K562 (cell line): ENCODE results near the gene PNPLA8. TPM values are rescaled to one million over a fixed set of nuclear protein-coding genes. Genes with fewer than 3 reads are reported as not detected.

ENCODE experiments used
- DLX4 ChIP-seq: fragments of 250-450 bp; sonication (Bioruptor Pico); IDR thresholded peaks from 2 replicates; pipeline ENCODE4 v1.6.1; 2021; ENCODE audit warnings: mild to moderate bottlenecking
- GMEB1 ChIP-seq: fragments of 250-450 bp; sonication (Bioruptor Pico); IDR thresholded peaks from 2 replicates; pipeline ENCODE4 v1.4.0; 2020; ENCODE audit warnings: mild to moderate bottlenecking
- KAT2B ChIP-seq: IDR thresholded peaks from one replicate; pipeline ENCODE4 v1.6.1; 2012; ENCODE audit warnings: low read depth, mild to moderate bottlenecking, control low read depth, inconsistent platforms, low read length, moderate library complexity
- KHSRP ChIP-seq: fragments of 450-650 bp; IDR thresholded peaks from 2 replicates; pipeline ENCODE4 v1.6.1; 2017
- MYC ChIP-seq, 2 experiments: fragments of 250-450 bp in 1 of 2; sonication (Bioruptor Pico) in 1 of 2; IDR thresholded peaks; 2 replicates each; pipeline versions ENCODE4 v1.5.1 to v1.6.1; 2012 to 2021; ENCODE audit warnings: low read depth in 2 of 2, borderline replicate concordance in 1 of 2, improper control_type of control experiment in 1 of 2, low read length in 1 of 2, mild to moderate bottlenecking in 1 of 2, moderate library complexity in 1 of 2
- NR4A1 ChIP-seq, 2 experiments: fragments of 250-450 bp in 1 of 2; fragments of 450-650 bp in 1 of 2; sonication (Bioruptor Pico) in 1 of 2; IDR thresholded peaks; 2 replicates each; pipeline versions ENCODE4 v1.4.0 to v1.6.1; 2016 to 2020; ENCODE audit warnings: mild to moderate bottlenecking in 2 of 2, missing compliant biosample characterization in 1 of 2, missing genetic modification characterization in 1 of 2, moderate library complexity in 1 of 2
- PTTG1 ChIP-seq: fragments of 450-650 bp; IDR thresholded peaks from 2 replicates; pipeline ENCODE4 v1.6.1; 2016; ENCODE audit warnings: low read depth, mild to moderate bottlenecking, missing genetic modification characterization, missing compliant biosample characterization
- RHOXF2B ChIP-seq: fragments of 250-450 bp; sonication (Bioruptor Pico); conservative IDR thresholded peaks from 2 replicates; pipeline ENCODE4 v1.5.1; 2021
- U2AF1 ChIP-seq: fragments of 200-400 bp; formaldehyde crosslinking; optimal IDR thresholded peaks from 2 replicates; pipeline ENCODE3; 2017; ENCODE audit warnings: mild to moderate bottlenecking, low read depth, low read length, moderate library complexity
- VEZF1 ChIP-seq: fragments of 200-800 bp; sonication (Bioruptor generic); IDR thresholded peaks from 2 replicates; pipeline ENCODE4 v1.6.1; 2017; ENCODE audit warnings: missing genetic modification characterization, missing compliant biosample characterization
- ZKSCAN8 ChIP-seq: fragments of 200-800 bp; sonication (Bioruptor generic); IDR thresholded peaks from 2 replicates; pipeline ENCODE4 v1.6.1; 2016; ENCODE audit warnings: missing genetic modification characterization, missing compliant biosample characterization
- ZNF764 ChIP-seq: fragments of 250-450 bp; sonication (Bioruptor Pico); IDR thresholded peaks from 2 replicates; pipeline ENCODE4 v1.4.0; 2020; ENCODE audit warnings: low read depth, mild to moderate bottlenecking, moderate library complexity
- polyA plus RNA-seq, 8 experiments: library from polyadenylated mRNA; depleted of rRNA in 4 of 8; stranded (reverse) in 5 of 8; unstranded in 3 of 8; fragments of >200 nt; fragmentation: Nextera tagmentation in 2 of 8; fragmentation: Illumina TruSeq in 1 of 8; extraction: Ambion mirVana in 2 of 8; extraction: Trizol in 1 of 8; gene quantifications; 2 replicates each; pipeline versions ENCODE4 v1.2.1 to v1.2.3, GENCODE V29; 2011 to 2014; ENCODE audit warnings: inconsistent platforms in 1 of 8, missing spikeins in 1 of 8
- total RNA-seq, 7 experiments: library from RNA; depleted of rRNA in 6 of 7; stranded (reverse); fragments of >200 nt in 6 of 7; fragmentation: Illumina TruSeq in 2 of 7; extraction: Trizol in 2 of 7; gene quantifications; 2 replicates each; pipeline versions ENCODE4 v1.2.1 to v1.2.3, GENCODE V29; 2011 to 2021; ENCODE audit warnings: low replicate concordance in 1 of 7
- TF ChIP-seq, protein P1 (sequence below): fragments of 450-650 bp; formaldehyde crosslinking; IDR thresholded peaks from 2 replicates; pipeline ENCODE4 v1.4.0; 2022; ENCODE audit warnings: missing genetic modification characterization
- TF ChIP-seq, protein P2 (sequence below): fragments of 450-650 bp; formaldehyde crosslinking; IDR thresholded peaks from 2 replicates; pipeline ENCODE4 v1.4.0; 2020; ENCODE audit warnings: mild to moderate bottlenecking, moderate library complexity
- TF ChIP-seq, protein P3 (sequence below): fragments of 250-450 bp; sonication (Bioruptor Pico); IDR thresholded peaks from 2 replicates; pipeline ENCODE4 v1.8.0; 2021; ENCODE audit warnings: mild to moderate bottlenecking, moderate library complexity
- TF ChIP-seq, protein P4 (sequence below), 2 experiments: fragments of 450-650 bp; conservative IDR thresholded peaks; 2 replicates each; pipeline ENCODE4 v1.6.1; 2017; ENCODE audit warnings: mild to moderate bottlenecking in 2 of 2, moderate library complexity in 2 of 2

Gene PNPLA8
- total and polyA plus RNA-seq, 9 of the 15 experiments (the other 6 are each of a cell fraction or from before 2014, with no cell fraction given), result 12.8 to 27.6 (median 16.3) TPM

DNA sequence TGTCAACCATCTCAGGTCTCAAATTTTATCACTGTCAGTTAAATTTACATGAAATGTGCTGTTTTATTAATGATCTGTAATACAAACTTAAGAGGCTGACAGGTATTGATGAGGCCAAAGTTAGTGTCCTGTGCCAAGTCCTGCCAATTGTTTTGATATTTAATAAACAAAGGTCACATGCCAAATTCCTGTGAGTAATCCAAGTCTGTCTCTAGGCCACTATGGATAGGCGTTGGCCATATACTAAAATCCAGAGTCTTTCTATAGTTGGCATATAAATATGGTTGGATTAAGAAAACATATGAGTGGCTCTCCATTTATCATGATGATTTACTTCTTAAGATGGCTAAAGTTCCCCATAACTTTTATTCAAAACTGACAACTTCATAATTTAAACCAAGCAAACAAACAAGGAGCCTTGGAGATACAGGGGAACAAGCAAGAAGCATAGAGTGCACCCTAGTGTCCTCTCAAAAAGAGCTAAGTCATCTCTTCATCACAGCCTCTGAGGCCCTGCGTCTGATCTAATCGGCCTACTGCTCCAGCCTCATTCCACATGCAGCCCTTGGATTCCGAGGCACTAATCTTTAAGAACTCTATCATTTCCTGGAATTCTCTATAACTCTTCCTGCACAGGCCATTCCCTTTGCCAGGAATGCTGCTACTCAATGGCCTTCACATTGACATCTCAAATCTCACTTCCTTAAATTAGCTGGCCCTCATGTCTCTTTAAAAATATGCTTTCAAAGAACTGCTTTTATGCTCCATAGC lies 37.0 kb downstream of the PNPLA8 start (continued):
- no peak for TF ChIP-seq VEZF1 (CRISPR knock-in tag)
- TF ChIP-seq, protein P1, sequence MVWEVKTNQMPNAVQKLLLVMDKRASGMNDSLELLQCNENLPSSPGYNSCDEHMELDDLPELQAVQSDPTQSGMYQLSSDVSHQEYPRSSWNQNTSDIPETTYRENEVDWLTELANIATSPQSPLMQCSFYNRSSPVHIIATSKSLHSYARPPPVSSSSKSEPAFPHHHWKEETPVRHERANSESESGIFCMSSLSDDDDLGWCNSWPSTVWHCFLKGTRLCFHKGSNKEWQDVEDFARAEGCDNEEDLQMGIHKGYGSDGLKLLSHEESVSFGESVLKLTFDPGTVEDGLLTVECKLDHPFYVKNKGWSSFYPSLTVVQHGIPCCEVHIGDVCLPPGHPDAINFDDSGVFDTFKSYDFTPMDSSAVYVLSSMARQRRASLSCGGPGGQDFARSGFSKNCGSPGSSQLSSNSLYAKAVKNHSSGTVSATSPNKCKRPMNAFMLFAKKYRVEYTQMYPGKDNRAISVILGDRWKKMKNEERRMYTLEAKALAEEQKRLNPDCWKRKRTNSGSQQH, result no peak
- TF ChIP-seq, protein P2, sequence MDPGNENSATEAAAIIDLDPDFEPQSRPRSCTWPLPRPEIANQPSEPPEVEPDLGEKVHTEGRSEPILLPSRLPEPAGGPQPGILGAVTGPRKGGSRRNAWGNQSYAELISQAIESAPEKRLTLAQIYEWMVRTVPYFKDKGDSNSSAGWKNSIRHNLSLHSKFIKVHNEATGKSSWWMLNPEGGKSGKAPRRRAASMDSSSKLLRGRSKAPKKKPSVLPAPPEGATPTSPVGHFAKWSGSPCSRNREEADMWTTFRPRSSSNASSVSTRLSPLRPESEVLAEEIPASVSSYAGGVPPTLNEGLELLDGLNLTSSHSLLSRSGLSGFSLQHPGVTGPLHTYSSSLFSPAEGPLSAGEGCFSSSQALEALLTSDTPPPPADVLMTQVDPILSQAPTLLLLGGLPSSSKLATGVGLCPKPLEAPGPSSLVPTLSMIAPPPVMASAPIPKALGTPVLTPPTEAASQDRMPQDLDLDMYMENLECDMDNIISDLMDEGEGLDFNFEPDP (CRISPR knock-in tag), result no peak
- TF ChIP-seq NR4A1 (CRISPR knock-in tag; IDR thresholded peaks at IDR 0.05), result no peak
- TF ChIP-seq NR4A1 (tag; IDR thresholded peaks at IDR 0.05), result no peak
- no peak for TF ChIP-seq PTTG1 (tag)
- no peak for TF ChIP-seq RHOXF2B (CRISPR knock-in tag)
- TF ChIP-seq, protein P3, sequence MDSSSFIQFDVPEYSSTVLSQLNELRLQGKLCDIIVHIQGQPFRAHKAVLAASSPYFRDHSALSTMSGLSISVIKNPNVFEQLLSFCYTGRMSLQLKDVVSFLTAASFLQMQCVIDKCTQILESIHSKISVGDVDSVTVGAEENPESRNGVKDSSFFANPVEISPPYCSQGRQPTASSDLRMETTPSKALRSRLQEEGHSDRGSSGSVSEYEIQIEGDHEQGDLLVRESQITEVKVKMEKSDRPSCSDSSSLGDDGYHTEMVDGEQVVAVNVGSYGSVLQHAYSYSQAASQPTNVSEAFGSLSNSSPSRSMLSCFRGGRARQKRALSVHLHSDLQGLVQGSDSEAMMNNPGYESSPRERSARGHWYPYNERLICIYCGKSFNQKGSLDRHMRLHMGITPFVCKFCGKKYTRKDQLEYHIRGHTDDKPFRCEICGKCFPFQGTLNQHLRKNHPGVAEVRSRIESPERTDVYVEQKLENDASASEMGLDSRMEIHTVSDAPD (CRISPR knock-in tag), result no peak
- TF ChIP-seq DLX4, result no peak
- no peak for TF ChIP-seq KAT2B
- no peak; the same call in 1 of the 2 replicates for TF ChIP-seq GMEB1
- TF ChIP-seq, protein P4, sequence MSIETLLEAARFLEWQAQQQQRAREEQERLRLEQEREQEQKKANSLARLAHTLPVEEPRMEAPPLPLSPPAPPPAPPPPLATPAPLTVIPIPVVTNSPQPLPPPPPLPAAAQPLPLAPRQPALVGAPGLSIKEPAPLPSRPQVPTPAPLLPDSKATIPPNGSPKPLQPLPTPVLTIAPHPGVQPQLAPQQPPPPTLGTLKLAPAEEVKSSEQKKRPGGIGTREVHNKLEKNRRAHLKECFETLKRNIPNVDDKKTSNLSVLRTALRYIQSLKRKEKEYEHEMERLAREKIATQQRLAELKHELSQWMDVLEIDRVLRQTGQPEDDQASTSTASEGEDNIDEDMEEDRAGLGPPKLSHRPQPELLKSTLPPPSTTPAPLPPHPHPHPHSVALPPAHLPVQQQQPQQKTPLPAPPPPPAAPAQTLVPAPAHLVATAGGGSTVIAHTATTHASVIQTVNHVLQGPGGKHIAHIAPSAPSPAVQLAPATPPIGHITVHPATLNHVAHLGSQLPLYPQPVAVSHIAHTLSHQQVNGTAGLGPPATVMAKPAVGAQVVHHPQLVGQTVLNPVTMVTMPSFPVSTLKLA (conservative IDR thresholded peaks at IDR 0.05), result no peak
- TF ChIP-seq MYC (IDR thresholded peaks at IDR 0.05; ENCODE audit: low read depth, low read length), result no peak
- TF ChIP-seq MYC (CRISPR knock-in tag; IDR thresholded peaks at IDR 0.05; ENCODE audit: borderline replicate concordance, low read depth), result no peak
- TF ChIP-seq KHSRP, result no peak
- no peak for TF ChIP-seq ZKSCAN8 (CRISPR knock-in tag)
- no peak for TF ChIP-seq ZNF764
- TF ChIP-seq U2AF1, result no peak
